Right lobe of liver (tissue), 6 donors: ENCODE results near the gene C1orf116. TPM values are rescaled to one million over a fixed set of nuclear protein-coding genes. Genes with fewer than 3 reads are reported as not detected.

ENCODE experiments used
- ATAC-seq, 4 donors: fragments of 200-7000 bp; cut with Tn5 transposase; one replicate each; pipeline ENCODE4 v1.9.1; 2020; ENCODE audit warnings: mild to moderate bottlenecking in 4 of 4, moderate library complexity in 4 of 4
- DNase-seq, 3 donors: peaks; one replicate each; pipeline ENCODE4 v3.0.0-alpha.2; 2020
- H3K27ac ChIP-seq, 3 donors: fragments of 200-600 bp; one replicate each; pipeline ENCODE4 v1.8.0; 2022
- H3K27me3 ChIP-seq, 2 donors: fragments of 200-600 bp; one replicate each; pipeline ENCODE4 v1.8.0; 2022
- H3K36me3 ChIP-seq, 4 donors: fragments of 200-600 bp; sonication (generic) in 1 of 4; one replicate each; pipeline versions ENCODE4 v1.5.1 to v1.8.0; 2017 to 2022; ENCODE audit warnings: control low read depth in 1 of 4
- H3K4me1 ChIP-seq, 4 donors: fragments of 200-600 bp; sonication (generic) in 1 of 4; one replicate each; pipeline versions ENCODE4 v1.5.1 to v1.8.0; 2017 to 2022; ENCODE audit warnings: control low read depth in 1 of 4
- H3K4me3 ChIP-seq, 3 donors: fragments of 200-600 bp; one replicate each; pipeline ENCODE4 v1.8.0; 2022
- H3K9me3 ChIP-seq, 4 donors: fragments of 200-600 bp; sonication (generic) in 1 of 4; one replicate each; pipeline versions ENCODE4 v1.5.1 to v1.8.0; 2017 to 2022; ENCODE audit warnings: control low read depth in 1 of 4
- POLR2A ChIP-seq: fragments of 450-650 bp; IDR thresholded peaks from one replicate; pipeline ENCODE4 v1.6.1; 2017; ENCODE audit warnings: antibody characterized with exemption, mild to moderate bottlenecking
- WGBS: methylation state at CpG from one replicate; pipeline ENCODE4 v1.1.6; 2018; ENCODE audit warnings: low coverage, low lambda C conversion rate; ENCODE audit not compliant: insufficient coverage; ENCODE audit errors: missing lambda C conversion rate; 5-methylcytosine and 5-hydroxymethylcytosine counted together
- intact Hi-C, 2 donors: fragments of 100-400 bp; cut with DNase I; formaldehyde crosslinking; loops; one replicate each; pipeline versions ENCODE4 v1.11.2 to v1.14.1; 2022
- total RNA-seq, 6 experiments: library from RNA; depleted of rRNA in 2 of 6; stranded (reverse); fragments of >200 nt in 2 of 6; fragmentation: NEBNext Ultra II Directional in 3 of 6; extraction: Animal tissue kit (Norgen Biotek cat#: 25700) in 3 of 6; gene quantifications; one replicate each; pipeline versions ENCODE4 v1.1.0 to v1.2.4, GENCODE V29; 2016 to 2023
- TF ChIP-seq, protein P1 (sequence below), 4 donors: fragments of 200-600 bp in 3 of 4; fragments of 450-650 bp in 1 of 4; IDR thresholded peaks; one replicate each; pipeline versions ENCODE4 v1.5.1 to v1.8.0; 2016 to 2022; ENCODE audit warnings: antibody characterized with exemption in 4 of 4, mild to moderate bottlenecking in 2 of 4
- donor health status: DM: no; HTN: yes; CAD: no.
- donor health status: DM: no; HTN: no; CAD: no.
- donor health status: DM: no; HTN: no; CAD: no.
- donor health status: DM: no; HTN: yes; CAD: no.
- donor health status: DM: no; HTN: yes; CAD: no.

The C1orf116 gene
- total RNA-seq, 6 experiments from 2014 or later = 0.27 to 0.68 (median 0.37) TPM

DNA sequence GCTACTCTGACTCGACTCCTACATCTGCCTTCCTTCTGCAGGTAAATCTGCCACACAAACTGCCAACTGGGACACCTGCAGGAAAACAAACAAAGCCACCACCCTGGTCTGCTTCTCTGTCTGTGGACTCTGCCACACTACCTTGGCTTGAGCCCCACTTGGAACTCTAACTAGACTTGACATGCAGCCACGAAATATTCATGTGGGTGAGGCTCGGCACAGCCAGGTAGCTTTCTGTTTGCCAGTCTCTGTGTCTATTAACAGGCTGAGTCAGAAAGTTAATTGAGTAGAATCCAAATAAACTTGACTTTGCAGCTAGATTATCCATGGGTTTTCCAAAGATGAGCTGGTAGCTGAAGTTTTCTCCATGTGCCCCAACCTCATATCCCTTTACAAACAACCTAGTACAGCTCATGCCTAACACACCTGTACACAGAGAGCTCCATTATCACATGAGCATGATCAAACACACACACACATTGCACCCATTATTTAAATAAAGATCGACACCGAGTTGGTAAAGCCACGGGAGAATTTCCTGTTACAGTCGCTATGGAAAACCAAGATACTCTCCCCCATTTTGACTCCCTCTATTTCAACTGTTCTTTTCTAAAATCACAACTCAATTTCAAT lies 808 bp downstream of the C1orf116 start:
- Histone ChIP-seq H3K9me3 (no peaks in the 10 kb centered on the region), H3K4me1 (peaks cover 0 to 19% (median 4%) of the 10 kb centered on the region in 4 donors), H3K36me3 (no peaks in the 10 kb centered on the region), H3K27ac (peak overlapping the region in 1 of 3 donors; percentile 11), H3K4me3 (no peak overlapping the region), H3K27me3 (no peaks in the 10 kb centered on the region)
- WGBS = 19% methylated on average over 5 of the region's 7 CpGs
- ATAC-seq = peak; percentile 89 to 94 (median 92)
- intact Hi-C loops = no loop called here
- no peak for TF ChIP-seq POLR2A
- TF ChIP-seq, protein P1, sequence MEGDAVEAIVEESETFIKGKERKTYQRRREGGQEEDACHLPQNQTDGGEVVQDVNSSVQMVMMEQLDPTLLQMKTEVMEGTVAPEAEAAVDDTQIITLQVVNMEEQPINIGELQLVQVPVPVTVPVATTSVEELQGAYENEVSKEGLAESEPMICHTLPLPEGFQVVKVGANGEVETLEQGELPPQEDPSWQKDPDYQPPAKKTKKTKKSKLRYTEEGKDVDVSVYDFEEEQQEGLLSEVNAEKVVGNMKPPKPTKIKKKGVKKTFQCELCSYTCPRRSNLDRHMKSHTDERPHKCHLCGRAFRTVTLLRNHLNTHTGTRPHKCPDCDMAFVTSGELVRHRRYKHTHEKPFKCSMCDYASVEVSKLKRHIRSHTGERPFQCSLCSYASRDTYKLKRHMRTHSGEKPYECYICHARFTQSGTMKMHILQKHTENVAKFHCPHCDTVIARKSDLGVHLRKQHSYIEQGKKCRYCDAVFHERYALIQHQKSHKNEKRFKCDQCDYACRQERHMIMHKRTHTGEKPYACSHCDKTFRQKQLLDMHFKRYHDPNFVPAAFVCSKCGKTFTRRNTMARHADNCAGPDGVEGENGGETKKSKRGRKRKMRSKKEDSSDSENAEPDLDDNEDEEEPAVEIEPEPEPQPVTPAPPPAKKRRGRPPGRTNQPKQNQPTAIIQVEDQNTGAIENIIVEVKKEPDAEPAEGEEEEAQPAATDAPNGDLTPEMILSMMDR (IDR thresholded peaks at IDR 0.05) = no peak
- DNase-seq = peak; percentile 56 to 91 (median 75)

DNA sequence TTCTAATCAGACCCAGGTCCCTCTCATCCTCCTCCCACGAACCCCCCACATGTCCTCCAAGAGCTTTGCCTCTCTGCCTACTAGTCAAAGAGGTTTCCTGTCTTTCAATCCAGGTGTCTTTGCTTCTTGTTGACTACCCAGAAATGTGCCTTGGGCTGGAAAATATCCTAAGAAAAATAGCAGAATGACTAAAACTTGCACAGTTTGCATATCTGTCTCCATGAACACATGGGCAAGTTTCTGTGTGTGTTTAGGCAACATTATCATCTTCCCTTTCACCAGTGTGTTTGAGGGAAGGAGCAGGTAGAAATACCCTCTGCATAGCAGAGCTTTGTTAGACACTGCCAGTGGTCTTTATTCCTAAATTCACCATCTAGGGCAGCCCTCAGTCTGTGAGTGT lies 1.5 kb downstream of the C1orf116 start:
- intact Hi-C loops = no loop called here
- Histone ChIP-seq H3K36me3 (no peaks in the 10 kb centered on the region), H3K4me3 (no peak overlapping the region), H3K4me1 (peaks cover 0 to 19% (median 4%) of the 10 kb centered on the region in 4 donors), H3K27ac (peak overlapping the region in 1 of 3 donors; percentile 43), H3K27me3 (no peaks in the 10 kb centered on the region), H3K9me3 (no peaks in the 10 kb centered on the region)
- ATAC-seq (no peak), DNase-seq (no peak)
- TF ChIP-seq POLR2A = no peak
- TF ChIP-seq, protein P1 (IDR thresholded peaks at IDR 0.05) = no peak
- WGBS = 22% methylated on average over 1 of the region's 1 CpG

DNA sequence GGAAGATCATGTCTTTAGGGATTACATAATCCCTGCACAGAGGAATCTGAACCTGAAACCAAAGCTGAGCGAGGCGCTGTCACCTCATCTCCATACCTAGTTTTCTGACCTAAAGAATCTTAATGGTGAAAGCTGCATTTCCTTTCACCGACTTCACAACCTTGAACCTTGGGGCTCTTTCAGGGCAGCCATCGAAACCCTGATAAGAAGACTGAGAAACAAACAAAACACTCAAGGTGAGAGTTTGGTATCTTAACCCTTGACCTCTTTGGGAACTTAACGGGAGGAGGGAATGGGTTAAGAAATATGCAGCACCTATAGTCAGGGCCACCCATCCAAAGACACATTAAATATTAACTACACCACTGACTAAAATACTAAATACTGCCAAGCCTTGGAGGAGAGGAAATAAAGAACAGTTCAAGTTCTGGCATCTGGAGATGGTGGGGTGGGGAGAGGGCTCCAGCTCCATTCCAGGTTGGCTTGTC lies 2.0 kb downstream of the C1orf116 start:
- Histone ChIP-seq H3K36me3 (no peaks in the 10 kb centered on the region), H3K4me1 (peaks cover 0 to 24% (median 5%) of the 10 kb centered on the region in 4 donors), H3K9me3 (no peaks in the 10 kb centered on the region), H3K27me3 (no peaks in the 10 kb centered on the region), H3K4me3 (no peak overlapping the region), H3K27ac (no peak overlapping the region)
- WGBS = 19% methylated on average over 4 of the region's 5 CpGs
- no peak for TF ChIP-seq POLR2A
- TF ChIP-seq, protein P1 (IDR thresholded peaks at IDR 0.05) = no peak
- peak in 1 of 4 donors; percentile 31 for ATAC-seq
- intact Hi-C loops = no loop called here
- no peak for DNase-seq

DNA sequence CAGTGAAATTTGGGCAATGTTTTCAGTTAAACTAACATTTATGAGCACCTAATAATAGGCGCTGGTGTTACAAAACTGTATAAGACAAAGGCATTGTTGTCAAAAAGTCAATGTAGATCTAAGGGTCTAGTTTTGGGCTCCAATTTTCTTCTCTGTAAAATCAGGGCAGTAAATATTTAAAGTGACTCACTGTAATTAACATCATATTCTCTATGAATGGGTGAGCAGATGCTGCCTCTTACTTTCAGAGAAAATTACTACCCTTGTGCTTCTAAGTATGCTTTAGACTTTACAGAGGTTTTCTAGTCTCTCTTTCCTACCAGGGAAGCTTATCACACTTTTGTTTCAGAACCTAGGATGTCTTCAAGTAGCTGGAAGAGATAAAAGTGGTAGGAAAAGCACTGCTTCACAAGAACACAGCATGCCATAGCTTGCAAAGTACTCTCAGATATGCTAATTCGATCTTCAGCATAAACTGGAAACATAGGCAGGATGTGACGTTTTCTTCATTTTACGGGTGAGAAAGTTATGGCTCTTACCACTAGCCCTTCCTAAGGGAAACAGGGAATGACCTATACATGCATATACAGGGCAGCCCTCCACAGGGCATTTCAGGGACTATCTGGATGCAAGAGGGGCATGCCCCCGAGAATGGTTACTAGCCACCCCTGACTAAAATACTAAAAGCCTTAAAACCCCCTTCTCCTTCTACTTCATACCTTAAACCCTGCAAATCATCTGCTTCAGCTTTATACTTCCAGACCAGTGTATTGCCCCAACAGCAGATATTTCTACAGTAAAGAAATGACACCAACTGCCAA lies 2.6 kb downstream of the C1orf116 start:
- Histone ChIP-seq H3K27me3 (no peaks in the 10 kb centered on the region), H3K4me1 (peaks cover 0 to 30% (median 8%) of the 10 kb centered on the region in 4 donors), H3K9me3 (no peaks in the 10 kb centered on the region), H3K27ac (no peak overlapping the region), H3K4me3 (no peak overlapping the region), H3K36me3 (no peaks in the 10 kb centered on the region)
- DNase-seq = no peak
- 71% methylated on average over 4 of the region's 5 CpGs for WGBS
- intact Hi-C loops = no loop called here
- ATAC-seq = no peak
- no peak for TF ChIP-seq POLR2A
- TF ChIP-seq, protein P1 (IDR thresholded peaks at IDR 0.05) = no peak
